ENCODE results near the gene PPARG.
"Not testable (repeated sequence)": the region's sequence is repeated elsewhere in the genome, so short reads cannot be mapped to it uniquely, and the experiment has no call there.

The PPARG gene

GRCh38 chr3:12265508-12265907 is 23.4 kb upstream of the PPARG start:
- no peaks in the 10 kb centered on the region for H3K36me3 ChIP-seq (ENCODE audit: control insufficient read depth, insufficient read depth, low read length)
- H3K9ac ChIP-seq (ENCODE audit: low read length): no peak overlapping the region
- H3K4me3 ChIP-seq (ENCODE audit: low read length): no peak overlapping the region
- peaks cover 13% of the 10 kb centered on the region for H3K4me1 ChIP-seq (ENCODE audit: control insufficient read depth, insufficient read depth, low read length)
- no peaks in the 10 kb centered on the region for H3K9me3 ChIP-seq (ENCODE audit: control insufficient read depth, low read length)
- no peaks in the 10 kb centered on the region for H3K27me3 ChIP-seq (ENCODE audit: control insufficient read depth, insufficient read depth, low read length)

- no peaks in the 10 kb centered on the region for H3K36me3 ChIP-seq (ENCODE audit: control insufficient read depth, insufficient read depth, low read length)
Observed at GRCh38 chr3:12266038-12266437, 22.8 kb upstream of the PPARG start.

GRCh38 chr3:12267376-12268030 is 21.4 kb upstream of the PPARG start:
- H3K4me1 ChIP-seq (ENCODE audit: control insufficient read depth, insufficient read depth, low read length): peaks cover 13% of the 10 kb centered on the region
- H3K36me3 ChIP-seq (ENCODE audit: control insufficient read depth, insufficient read depth, low read length): no peaks in the 10 kb centered on the region
- no peaks in the 10 kb centered on the region for H3K27me3 ChIP-seq (ENCODE audit: control insufficient read depth, insufficient read depth, low read length)
- H3K9me3 ChIP-seq (ENCODE audit: control insufficient read depth, low read length): no peaks in the 10 kb centered on the region
- no peak overlapping the region for H3K4me3 ChIP-seq (ENCODE audit: low read length)
- H3K9ac ChIP-seq (ENCODE audit: low read length): no peak overlapping the region

More at GRCh38 chr3:12266038-12266437, 22.8 kb upstream of the PPARG start:
- Histone ChIP-seq H3K9ac (ENCODE audit: low read length) (no peak overlapping the region), H3K9me3 (ENCODE audit: control insufficient read depth, low read length) (no peaks in the 10 kb centered on the region), H3K4me3 (ENCODE audit: low read length) (no peak overlapping the region), H3K4me1 (ENCODE audit: control insufficient read depth, insufficient read depth, low read length) (peaks cover 13% of the 10 kb centered on the region), H3K27me3 (ENCODE audit: control insufficient read depth, insufficient read depth, low read length) (no peaks in the 10 kb centered on the region)

- H3K9me3 ChIP-seq (ENCODE audit: control insufficient read depth, low read length): no peaks in the 10 kb centered on the region
- H3K9ac ChIP-seq (ENCODE audit: low read length): no peak overlapping the region
- H3K27me3 ChIP-seq (ENCODE audit: control insufficient read depth, insufficient read depth, low read length): no peaks in the 10 kb centered on the region
- H3K4me1 ChIP-seq (ENCODE audit: control insufficient read depth, insufficient read depth, low read length): peaks cover 9% of the 10 kb centered on the region
- no peak overlapping the region for H3K4me3 ChIP-seq (ENCODE audit: low read length)
- no peaks in the 10 kb centered on the region for H3K36me3 ChIP-seq (ENCODE audit: control insufficient read depth, insufficient read depth, low read length)
Observed at GRCh38 chr3:12268049-12268735, 20.7 kb upstream of the PPARG start.

- no peak overlapping the region for H3K9ac ChIP-seq (ENCODE audit: low read length)
- H3K4me3 ChIP-seq (ENCODE audit: low read length): no peak overlapping the region
- no peaks in the 10 kb centered on the region for H3K27me3 ChIP-seq (ENCODE audit: control insufficient read depth, insufficient read depth, low read length)
- H3K4me1 ChIP-seq (ENCODE audit: control insufficient read depth, insufficient read depth, low read length): peaks cover 8% of the 10 kb centered on the region
- no peaks in the 10 kb centered on the region for H3K36me3 ChIP-seq (ENCODE audit: control insufficient read depth, insufficient read depth, low read length)
- H3K9me3 ChIP-seq (ENCODE audit: control insufficient read depth, low read length): no peaks in the 10 kb centered on the region
Observed at GRCh38 chr3:12270976-12271375, 17.9 kb upstream of the PPARG start.

GRCh38 chr3:12273045-12273695 is 15.7 kb upstream of the PPARG start:
- no peaks in the 10 kb centered on the region for H3K9me3 ChIP-seq (ENCODE audit: control insufficient read depth, low read length)
- H3K4me1 ChIP-seq (ENCODE audit: control insufficient read depth, insufficient read depth, low read length): no peaks in the 10 kb centered on the region
- no peaks in the 10 kb centered on the region for H3K36me3 ChIP-seq (ENCODE audit: control insufficient read depth, insufficient read depth, low read length)
- no peak overlapping the region for H3K9ac ChIP-seq (ENCODE audit: low read length)
- H3K4me3 ChIP-seq (ENCODE audit: low read length): no peak overlapping the region
- no peaks in the 10 kb centered on the region for H3K27me3 ChIP-seq (ENCODE audit: control insufficient read depth, insufficient read depth, low read length)

DNA sequence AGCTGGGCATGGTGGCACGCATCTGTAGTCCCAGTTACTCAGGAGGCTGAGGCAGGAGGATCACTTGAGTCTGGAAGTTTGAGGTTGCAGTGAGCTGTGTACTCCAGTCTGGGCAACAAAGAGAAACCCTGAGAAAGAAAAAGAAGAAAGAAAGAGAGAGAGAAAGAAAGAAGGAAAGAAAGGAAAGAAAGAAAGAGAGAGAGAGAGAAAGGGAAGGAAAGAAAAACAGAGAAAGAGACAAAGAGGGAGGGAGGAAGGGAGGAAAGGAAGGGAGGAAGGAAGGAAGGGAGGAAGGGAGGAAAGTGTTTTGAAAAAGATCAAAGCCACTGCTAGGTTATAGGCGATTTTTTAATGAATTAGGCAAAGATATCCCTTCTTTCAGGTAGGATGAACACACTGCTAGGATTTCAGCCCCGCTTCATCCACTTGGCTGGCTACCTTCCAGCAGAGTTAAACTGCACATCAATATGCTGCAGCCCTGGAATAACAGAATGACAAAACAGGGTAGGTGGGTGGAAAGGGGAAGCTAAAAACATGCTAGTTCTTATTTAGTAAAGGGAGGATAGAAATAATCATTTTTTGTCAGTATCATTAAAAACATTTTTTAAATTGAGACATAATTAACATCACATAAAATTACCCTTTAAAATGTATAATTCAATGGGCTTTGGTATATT is 12.8 kb upstream of the PPARG start:
- Histone ChIP-seq H3K27me3 (ENCODE audit: control insufficient read depth, insufficient read depth, low read length) (no peaks in the 10 kb centered on the region), H3K9me3 (ENCODE audit: control insufficient read depth, low read length) (no peaks in the 10 kb centered on the region), H3K9ac (ENCODE audit: low read length) (no peak overlapping the region), H3K4me1 (ENCODE audit: control insufficient read depth, insufficient read depth, low read length) (no peaks in the 10 kb centered on the region), H3K4me3 (ENCODE audit: low read length) (no peak overlapping the region), H3K36me3 (ENCODE audit: control insufficient read depth, insufficient read depth, low read length) (no peaks in the 10 kb centered on the region)

- H3K36me3 ChIP-seq (ENCODE audit: control insufficient read depth, insufficient read depth, low read length); H3K4me3 ChIP-seq (ENCODE audit: low read length); H3K9me3 ChIP-seq (ENCODE audit: control insufficient read depth, low read length); H3K9ac ChIP-seq (ENCODE audit: low read length); H3K27me3 ChIP-seq (ENCODE audit: control insufficient read depth, insufficient read depth, low read length); H3K4me1 ChIP-seq (ENCODE audit: control insufficient read depth, insufficient read depth, low read length): not testable (repeated sequence)
Observed at GRCh38 chr3:12276827-12277226, 12.0 kb upstream of the PPARG start.

DNA sequence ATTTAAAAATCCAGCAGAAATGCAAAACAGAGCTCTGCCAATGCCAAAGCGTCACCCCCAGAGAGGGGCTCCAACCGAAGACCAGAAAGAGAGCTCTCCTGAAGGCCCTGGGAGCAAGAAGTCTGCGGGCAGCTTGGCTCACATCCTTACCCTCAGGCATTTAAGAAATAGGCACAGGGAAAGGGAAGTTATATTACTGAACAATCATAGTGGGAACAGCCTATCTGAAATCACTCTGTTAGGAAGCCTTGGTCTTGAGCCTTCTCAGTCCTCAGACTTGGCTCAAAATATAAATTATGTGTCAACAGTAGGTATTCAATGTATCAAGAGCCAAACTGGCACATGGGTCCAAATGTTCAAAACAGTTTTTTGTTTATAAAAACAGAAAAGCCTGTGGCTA is 10.3 kb upstream of the PPARG start:
- Histone ChIP-seq H3K9me3 (ENCODE audit: control insufficient read depth, low read length) (no peaks in the 10 kb centered on the region), H3K4me1 (ENCODE audit: control insufficient read depth, insufficient read depth, low read length) (no peaks in the 10 kb centered on the region), H3K27me3 (ENCODE audit: control insufficient read depth, insufficient read depth, low read length) (no peaks in the 10 kb centered on the region)

DNA sequence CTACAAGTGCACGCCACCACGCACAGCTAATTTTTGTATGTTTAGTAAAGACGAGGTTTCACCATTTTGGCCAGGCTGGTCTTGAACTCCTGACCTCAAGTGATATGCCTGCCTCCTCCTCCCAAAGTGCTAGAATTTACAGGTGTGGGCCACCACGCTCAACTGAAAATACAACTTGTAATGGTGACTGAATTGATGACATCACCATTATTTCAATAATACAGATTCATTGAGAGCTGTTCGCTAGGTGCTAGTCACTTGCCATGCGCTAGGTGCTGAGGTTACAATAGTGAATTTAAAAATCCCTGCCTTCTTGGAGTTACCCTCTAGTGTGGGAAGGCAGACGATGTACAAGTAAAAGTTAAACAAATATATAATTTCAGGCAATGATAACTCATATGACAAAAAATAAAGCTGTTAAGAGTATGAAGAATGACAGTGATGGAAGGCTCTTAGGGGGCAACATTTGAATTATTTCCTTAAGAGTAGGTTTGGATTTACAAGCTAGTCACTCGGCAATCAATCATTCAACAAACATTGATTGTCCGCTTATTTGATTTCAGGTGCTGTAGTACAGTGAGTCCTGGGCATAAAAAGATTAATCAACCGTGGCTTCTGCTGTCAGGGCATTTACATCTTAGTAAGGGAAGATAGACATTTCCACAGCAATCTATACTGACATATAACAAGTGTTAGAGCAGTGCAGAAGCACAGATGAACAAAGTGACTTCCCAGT is 9.1 kb upstream of the PPARG start:
- Histone ChIP-seq H3K9me3 (ENCODE audit: control insufficient read depth, low read length) (no peaks in the 10 kb centered on the region), H3K4me3 (ENCODE audit: low read length) (no peak overlapping the region), H3K27me3 (ENCODE audit: control insufficient read depth, insufficient read depth, low read length) (no peaks in the 10 kb centered on the region), H3K36me3 (ENCODE audit: control insufficient read depth, insufficient read depth, low read length) (no peaks in the 10 kb centered on the region), H3K4me1 (ENCODE audit: control insufficient read depth, insufficient read depth, low read length) (no peaks in the 10 kb centered on the region), H3K9ac (ENCODE audit: low read length) (no peak overlapping the region)

More for the DNA sequence above, 10.3 kb upstream of the PPARG start:
- H3K9ac ChIP-seq (ENCODE audit: low read length): no peak overlapping the region
- no peaks in the 10 kb centered on the region for H3K36me3 ChIP-seq (ENCODE audit: control insufficient read depth, insufficient read depth, low read length)
- H3K4me3 ChIP-seq (ENCODE audit: low read length): no peak overlapping the region

- Histone ChIP-seq H3K4me1 (ENCODE audit: control insufficient read depth, insufficient read depth, low read length) (no peaks in the 10 kb centered on the region), H3K27me3 (ENCODE audit: control insufficient read depth, insufficient read depth, low read length) (no peaks in the 10 kb centered on the region), H3K9me3 (ENCODE audit: control insufficient read depth, low read length) (no peaks in the 10 kb centered on the region), H3K9ac (ENCODE audit: low read length) (no peak overlapping the region), H3K36me3 (ENCODE audit: control insufficient read depth, insufficient read depth, low read length) (no peaks in the 10 kb centered on the region), H3K4me3 (ENCODE audit: low read length) (no peak overlapping the region)
Observed at GRCh38 chr3:12280357-12280806, 8.5 kb upstream of the PPARG start.
